ENCODE measurements around the gene PARP15. TPM values are rescaled to one million over a fixed set of nuclear protein-coding genes. Genes with fewer than 3 reads are reported as not detected.

The PARP15 gene
- total RNA-seq, 1 donor from 2014 or later: 0.36 TPM

GRCh38 chr3:122580470-122580869 lies 3.0 kb downstream of the PARP15 start:
- Mint-ChIP-seq H3K36me3 (ENCODE audit: low read depth, unreplicated experiment) (no peaks in the 10 kb centered on the region), H3K9me3 (ENCODE audit: unreplicated experiment) (peaks cover 4% of the 10 kb centered on the region), H3K27ac (ENCODE audit: unreplicated experiment) (no peak overlapping the region), H3K27me3 (ENCODE audit: unreplicated experiment) (no peaks in the 10 kb centered on the region), H3K4me3 (ENCODE audit: unreplicated experiment) (no peak overlapping the region), H3K4me1 (ENCODE audit: unreplicated experiment) (no peaks in the 10 kb centered on the region)
- no peak for TF ChIP-seq CTCF (IDR thresholded peaks at IDR 0.05; ENCODE audit: unreplicated experiment)
- no peak for DNase-seq (ENCODE audit: low spot score)

GRCh38 chr3:122581622-122582021 lies 4.2 kb downstream of the PARP15 start:
- H3K36me3 Mint-ChIP-seq (ENCODE audit: low read depth, unreplicated experiment): no peaks in the 10 kb centered on the region
- no peak for DNase-seq (ENCODE audit: low spot score)
- H3K9me3 Mint-ChIP-seq (ENCODE audit: unreplicated experiment): peaks cover 4% of the 10 kb centered on the region
- no peak overlapping the region for H3K27ac Mint-ChIP-seq (ENCODE audit: unreplicated experiment)
- no peak overlapping the region for H3K4me3 Mint-ChIP-seq (ENCODE audit: unreplicated experiment)
- no peaks in the 10 kb centered on the region for H3K27me3 Mint-ChIP-seq (ENCODE audit: unreplicated experiment)
- H3K4me1 Mint-ChIP-seq (ENCODE audit: unreplicated experiment): no peaks in the 10 kb centered on the region
- TF ChIP-seq CTCF (IDR thresholded peaks at IDR 0.05; ENCODE audit: unreplicated experiment): no peak

GRCh38 chr3:122582390-122582789 lies 4.9 kb downstream of the PARP15 start:
- no peak overlapping the region for H3K27ac Mint-ChIP-seq (ENCODE audit: unreplicated experiment)

GRCh38 chr3:122586098-122586497 lies 8.6 kb downstream of the PARP15 start:
- peaks cover 4% of the 10 kb centered on the region for H3K9me3 Mint-ChIP-seq (ENCODE audit: unreplicated experiment)
- no peaks in the 10 kb centered on the region for H3K4me1 Mint-ChIP-seq (ENCODE audit: unreplicated experiment)
- no peak overlapping the region for H3K27ac Mint-ChIP-seq (ENCODE audit: unreplicated experiment)
- no peaks in the 10 kb centered on the region for H3K27me3 Mint-ChIP-seq (ENCODE audit: unreplicated experiment)
- TF ChIP-seq CTCF (IDR thresholded peaks at IDR 0.05; ENCODE audit: unreplicated experiment): no peak
- no peak overlapping the region for H3K4me3 Mint-ChIP-seq (ENCODE audit: unreplicated experiment)
- DNase-seq (ENCODE audit: low spot score): no peak
- H3K36me3 Mint-ChIP-seq (ENCODE audit: low read depth, unreplicated experiment): no peaks in the 10 kb centered on the region

More at GRCh38 chr3:122582390-122582789, 4.9 kb downstream of the PARP15 start:
- no peaks in the 10 kb centered on the region for H3K27me3 Mint-ChIP-seq (ENCODE audit: unreplicated experiment)
- H3K4me3 Mint-ChIP-seq (ENCODE audit: unreplicated experiment): no peak overlapping the region
- no peaks in the 10 kb centered on the region for H3K36me3 Mint-ChIP-seq (ENCODE audit: low read depth, unreplicated experiment)
- TF ChIP-seq CTCF (IDR thresholded peaks at IDR 0.05; ENCODE audit: unreplicated experiment): no peak
- DNase-seq (ENCODE audit: low spot score): no peak
- peaks cover 4% of the 10 kb centered on the region for H3K9me3 Mint-ChIP-seq (ENCODE audit: unreplicated experiment)
- H3K4me1 Mint-ChIP-seq (ENCODE audit: unreplicated experiment): no peaks in the 10 kb centered on the region

GRCh38 chr3:122586773-122587485 lies 9.5 kb downstream of the PARP15 start:
- DNase-seq (ENCODE audit: low spot score): no peak
- Mint-ChIP-seq H3K9me3 (ENCODE audit: unreplicated experiment) (peaks cover 4% of the 10 kb centered on the region), H3K4me1 (ENCODE audit: unreplicated experiment) (no peaks in the 10 kb centered on the region), H3K4me3 (ENCODE audit: unreplicated experiment) (no peak overlapping the region), H3K27ac (ENCODE audit: unreplicated experiment) (no peak overlapping the region), H3K36me3 (ENCODE audit: low read depth, unreplicated experiment) (no peaks in the 10 kb centered on the region), H3K27me3 (ENCODE audit: unreplicated experiment) (no peaks in the 10 kb centered on the region)
- TF ChIP-seq CTCF (IDR thresholded peaks at IDR 0.05; ENCODE audit: unreplicated experiment): no peak
